ENCODE data around the gene TDP2.
"Not testable (repeated sequence)": the region's sequence is repeated elsewhere in the genome, so short reads cannot be mapped to it uniquely, and the experiment has no call there.

TDP2 gene

GRCh38 chr6:24648276-24648675, 18.4 kb downstream of the TDP2 start:
- no peak for DNase-seq (ENCODE audit: low read depth in 2 of 2)

- DNase-seq (ENCODE audit: low read depth in 2 of 2), result no peak
Observed at GRCh38 chr6:24646771-24647170, 19.9 kb downstream of the TDP2 start.

GRCh38 chr6:24644377-24644776, 22.3 kb downstream of the TDP2 start:
- DNase-seq (ENCODE audit: low read depth in 2 of 2), result no peak

- no peak for DNase-seq (ENCODE audit: low read depth in 2 of 2)
Observed at GRCh38 chr6:24643920-24644319, 22.8 kb downstream of the TDP2 start.

- DNase-seq (ENCODE audit: low read depth in 2 of 2), result no peak
Observed at GRCh38 chr6:24642061-24642460, 24.6 kb downstream of the TDP2 start.

GRCh38 chr6:24640631-24641030, 26.1 kb downstream of the TDP2 start:
- not testable (repeated sequence) for DNase-seq (ENCODE audit: low read depth in 2 of 2)

DNA sequence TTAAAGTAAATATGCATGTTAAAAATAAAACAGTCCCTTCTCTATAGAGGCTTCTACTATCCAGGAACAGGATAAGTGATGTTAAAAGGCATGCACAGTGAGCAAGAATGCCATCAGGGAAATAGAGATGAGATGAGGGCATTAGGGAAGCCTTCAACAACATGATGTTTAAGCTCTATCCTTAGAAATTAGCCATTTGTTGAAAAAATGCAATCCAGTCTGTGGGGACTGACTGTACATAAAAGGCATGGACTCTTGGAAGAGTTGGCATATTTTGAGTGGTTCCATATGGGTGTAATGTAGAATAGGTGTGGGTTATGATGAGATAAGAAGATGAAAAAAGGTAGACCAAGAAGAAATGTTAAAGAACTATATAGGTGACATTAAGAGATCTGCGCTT, 26.5 kb downstream of the TDP2 start:
- no peak for DNase-seq (ENCODE audit: low read depth in 2 of 2)

- DNase-seq (ENCODE audit: low read depth in 2 of 2), result no peak
Observed at GRCh38 chr6:24636681-24637080, 30.0 kb downstream of the TDP2 start.

GRCh38 chr6:24632573-24632972, 34.1 kb downstream of the TDP2 start:
- DNase-seq (ENCODE audit: low read depth in 2 of 2), result no peak

DNA sequence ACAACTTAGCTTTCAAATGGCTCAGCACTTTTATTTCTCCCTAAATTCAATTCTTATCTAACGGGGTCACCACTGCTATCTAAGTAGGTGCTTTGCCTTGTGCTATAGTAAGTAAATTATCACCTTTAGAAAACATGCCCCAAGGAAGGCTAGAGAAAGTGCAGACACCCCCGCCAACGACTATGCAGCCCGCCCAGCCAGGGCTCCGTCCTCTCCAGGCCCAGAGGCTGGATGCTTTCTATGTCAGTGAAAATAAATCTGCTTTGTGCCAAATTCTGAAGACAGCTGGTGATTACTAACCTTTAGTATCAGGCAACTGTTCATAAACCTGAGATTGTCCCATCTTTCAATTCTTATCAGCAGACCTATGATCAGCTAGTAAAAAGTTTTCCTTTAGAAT, 35.0 kb downstream of the TDP2 start:
- DNase-seq (ENCODE audit: low read depth in 2 of 2), result no peak

DNA sequence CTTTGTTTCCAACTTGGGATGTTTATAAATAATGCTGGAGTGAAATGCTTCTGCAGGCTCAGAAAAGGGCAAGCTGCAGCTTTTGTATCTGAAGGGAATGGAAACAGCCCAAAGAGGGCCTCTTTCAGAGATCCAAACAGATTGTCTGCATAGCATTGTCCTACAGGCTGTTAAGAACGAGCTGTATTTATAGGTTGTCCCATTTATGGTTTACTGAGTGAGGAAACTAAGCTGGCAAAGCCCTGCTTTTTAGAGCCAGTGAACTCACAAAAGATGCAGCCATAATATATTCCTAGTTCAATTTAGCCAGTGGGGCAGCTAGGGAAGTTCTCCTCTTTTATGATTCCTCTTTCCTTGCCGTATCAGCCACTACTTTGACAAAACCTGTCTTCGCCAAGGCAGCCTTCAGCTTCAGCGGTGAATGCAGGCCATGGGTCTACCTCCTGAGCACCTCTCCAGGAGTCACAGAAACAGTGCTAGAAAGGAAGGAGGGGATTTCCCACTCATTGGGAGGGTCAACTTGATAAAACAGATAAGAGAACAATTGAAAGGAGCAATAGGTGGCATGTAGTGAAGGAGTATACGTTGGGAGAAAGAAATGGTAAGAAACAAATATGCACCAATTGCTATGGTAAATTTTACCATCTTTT, 35.7 kb downstream of the TDP2 start:
- no peak for DNase-seq (ENCODE audit: low read depth in 2 of 2)

GRCh38 chr6:24621626-24622289, 44.9 kb downstream of the TDP2 start:
- no peak for DNase-seq (ENCODE audit: low read depth in 2 of 2)

DNA sequence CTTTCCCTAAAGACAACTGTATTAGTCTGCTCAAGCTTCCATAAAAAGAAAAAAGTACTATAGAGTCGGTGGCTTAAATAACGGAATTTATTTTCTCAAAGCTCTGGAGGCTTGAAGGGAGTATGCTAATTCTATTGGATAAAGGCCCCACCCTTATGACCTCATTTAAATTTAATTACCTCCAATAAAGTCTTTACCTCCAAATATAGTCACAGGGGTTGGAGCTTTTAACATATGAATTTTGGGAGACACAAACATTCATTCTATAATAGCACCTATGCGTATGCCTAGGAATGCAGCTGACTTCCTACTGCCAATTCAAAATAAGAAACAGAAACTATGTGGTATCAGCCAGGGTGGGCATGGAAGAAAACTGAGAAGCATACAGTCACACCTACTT, 46.1 kb downstream of the TDP2 start:
- DNase-seq (ENCODE audit: low read depth in 2 of 2), result no peak

- DNase-seq (ENCODE audit: low read depth in 2 of 2), result no peak
Observed at GRCh38 chr6:24619661-24620060, 47.0 kb downstream of the TDP2 start.

- DNase-seq (ENCODE audit: low read depth in 2 of 2), result no peak
Observed at GRCh38 chr6:24614648-24615047, 52.1 kb downstream of the TDP2 start.

GRCh38 chr6:24614043-24614420, 52.7 kb downstream of the TDP2 start:
- DNase-seq (ENCODE audit: low read depth in 2 of 2), result no peak

GRCh38 chr6:24613361-24614042, 53.2 kb downstream of the TDP2 start:
- DNase-seq (ENCODE audit: low read depth in 2 of 2), result no peak

GRCh38 chr6:24610672-24611071, 56.0 kb downstream of the TDP2 start:
- DNase-seq (ENCODE audit: low read depth in 2 of 2), result no peak

- DNase-seq (ENCODE audit: low read depth in 2 of 2), result no peak
Observed at GRCh38 chr6:24607310-24608105, 59.2 kb downstream of the TDP2 start.

DNA sequence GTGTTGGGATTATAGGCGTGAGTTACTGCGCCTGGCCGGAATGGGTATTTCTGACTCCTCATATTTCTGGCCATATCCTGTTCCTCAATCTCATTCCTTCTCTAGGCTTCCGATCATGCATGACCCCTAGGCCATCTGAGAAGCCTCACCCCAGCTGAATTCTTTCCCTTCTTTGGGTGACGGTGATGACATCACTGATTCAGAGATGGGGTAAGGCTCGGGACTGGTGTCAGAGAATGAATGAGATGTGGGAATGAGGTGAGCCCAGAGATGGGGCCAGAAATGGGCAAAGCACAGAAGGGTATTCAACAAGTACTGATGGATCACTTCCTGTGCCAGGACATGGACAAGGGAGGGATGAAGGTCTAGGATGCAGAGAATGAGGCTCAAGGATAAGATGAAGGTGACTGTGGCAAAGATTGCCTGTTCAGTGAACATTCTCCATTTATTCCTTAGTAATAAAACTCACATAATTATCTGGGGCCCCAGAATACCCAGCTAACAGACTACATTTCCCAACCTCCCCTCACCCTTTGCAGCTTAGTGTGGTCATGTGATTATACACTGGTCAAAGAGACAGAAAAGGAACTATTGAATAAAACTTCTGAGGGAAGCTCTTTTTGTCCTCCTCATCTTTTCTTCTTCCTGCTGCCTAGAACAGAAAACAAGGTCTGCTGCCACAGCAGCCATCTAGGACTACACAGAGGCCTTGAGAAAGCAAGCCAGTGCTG, 60.3 kb downstream of the TDP2 start:
- DNase-seq (ENCODE audit: low read depth in 2 of 2), result no peak

DNA sequence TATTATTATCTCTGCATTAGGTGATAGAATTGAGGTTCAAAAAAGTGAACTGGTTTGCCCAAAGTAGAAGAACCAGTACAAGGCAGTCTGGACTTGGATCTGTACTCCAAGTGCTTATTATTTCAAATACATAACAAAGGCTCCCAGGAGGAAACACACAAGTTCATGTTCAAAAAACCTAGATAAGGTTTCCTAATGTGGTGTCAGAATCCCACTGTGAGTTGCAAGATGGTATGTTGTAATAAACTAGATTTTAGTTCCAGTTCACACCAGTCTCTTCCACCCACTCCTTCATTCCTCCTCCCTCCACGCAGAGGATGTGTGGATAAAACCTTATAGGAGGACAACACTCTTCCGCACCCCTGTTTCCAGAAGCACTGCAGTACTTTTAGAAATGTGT, 63.5 kb downstream of the TDP2 start:
- no peak for DNase-seq (ENCODE audit: low read depth in 2 of 2)

- DNase-seq (ENCODE audit: low read depth in 2 of 2), result no peak
Observed at GRCh38 chr6:24600903-24601302, 65.8 kb downstream of the TDP2 start.
